Amniotic epithelial cell (primary cell): ENCODE results near the gene MESP2.
"Not testable (repeated sequence)": the region's sequence is repeated elsewhere in the genome, so short reads cannot be mapped to it uniquely, and the experiment has no call there.

ENCODE experiments used
- DNase-seq: peaks from one replicate; pipeline ENCODE4 v3.0.0-alpha.2; 2010; ENCODE audit warnings: low read depth

Gene MESP2

GRCh38 chr15:89781055-89781454 is 4.9 kb downstream of the MESP2 start:
- no peak for DNase-seq

GRCh38 chr15:89781891-89782618 is 5.9 kb downstream of the MESP2 start:
- peak; percentile 79 for DNase-seq

GRCh38 chr15:89782619-89782950 is 6.5 kb downstream of the MESP2 start:
- not testable (repeated sequence) for DNase-seq

- DNase-seq, result peak; percentile 89
Measured at GRCh38 chr15:89783111-89783860, 7.2 kb downstream of the MESP2 start.

- no peak for DNase-seq
Measured at GRCh38 chr15:89783861-89784685, 7.9 kb downstream of the MESP2 start.

- no peak for DNase-seq
Measured at GRCh38 chr15:89784686-89784960, 8.5 kb downstream of the MESP2 start.

- DNase-seq, result no peak
Measured at GRCh38 chr15:89785064-89785773, 9.1 kb downstream of the MESP2 start.

- DNase-seq, result no peak
Measured at GRCh38 chr15:89785774-89786140, 9.6 kb downstream of the MESP2 start.

GRCh38 chr15:89787944-89788343 is 11.8 kb downstream of the MESP2 start:
- DNase-seq, result no peak

GRCh38 chr15:89788585-89788984 is 12.5 kb downstream of the MESP2 start:
- not testable (repeated sequence) for DNase-seq

- DNase-seq, result no peak
Measured at GRCh38 chr15:89790206-89790605, 14.1 kb downstream of the MESP2 start.

GRCh38 chr15:89790661-89791060 is 14.5 kb downstream of the MESP2 start:
- no peak for DNase-seq

- DNase-seq, result no peak
Measured at GRCh38 chr15:89792106-89792805, 16.1 kb downstream of the MESP2 start.

- no peak for DNase-seq
Measured at GRCh38 chr15:89794627-89795241, 18.6 kb downstream of the MESP2 start.

GRCh38 chr15:89795996-89796395 is 19.9 kb downstream of the MESP2 start:
- no peak for DNase-seq

- DNase-seq, result no peak
Measured at GRCh38 chr15:89797678-89798201, 21.6 kb downstream of the MESP2 start.

GRCh38 chr15:89799011-89799911 is 23.1 kb downstream of the MESP2 start:
- DNase-seq, result peak; percentile 21

- no peak for DNase-seq
Measured at GRCh38 chr15:89799918-89800498, 23.9 kb downstream of the MESP2 start.

- no peak for DNase-seq
Measured at GRCh38 chr15:89801471-89802195, 25.5 kb downstream of the MESP2 start.
